Measurements from ENCODE around the gene TTLL8.

The TTLL8 gene

DNA sequence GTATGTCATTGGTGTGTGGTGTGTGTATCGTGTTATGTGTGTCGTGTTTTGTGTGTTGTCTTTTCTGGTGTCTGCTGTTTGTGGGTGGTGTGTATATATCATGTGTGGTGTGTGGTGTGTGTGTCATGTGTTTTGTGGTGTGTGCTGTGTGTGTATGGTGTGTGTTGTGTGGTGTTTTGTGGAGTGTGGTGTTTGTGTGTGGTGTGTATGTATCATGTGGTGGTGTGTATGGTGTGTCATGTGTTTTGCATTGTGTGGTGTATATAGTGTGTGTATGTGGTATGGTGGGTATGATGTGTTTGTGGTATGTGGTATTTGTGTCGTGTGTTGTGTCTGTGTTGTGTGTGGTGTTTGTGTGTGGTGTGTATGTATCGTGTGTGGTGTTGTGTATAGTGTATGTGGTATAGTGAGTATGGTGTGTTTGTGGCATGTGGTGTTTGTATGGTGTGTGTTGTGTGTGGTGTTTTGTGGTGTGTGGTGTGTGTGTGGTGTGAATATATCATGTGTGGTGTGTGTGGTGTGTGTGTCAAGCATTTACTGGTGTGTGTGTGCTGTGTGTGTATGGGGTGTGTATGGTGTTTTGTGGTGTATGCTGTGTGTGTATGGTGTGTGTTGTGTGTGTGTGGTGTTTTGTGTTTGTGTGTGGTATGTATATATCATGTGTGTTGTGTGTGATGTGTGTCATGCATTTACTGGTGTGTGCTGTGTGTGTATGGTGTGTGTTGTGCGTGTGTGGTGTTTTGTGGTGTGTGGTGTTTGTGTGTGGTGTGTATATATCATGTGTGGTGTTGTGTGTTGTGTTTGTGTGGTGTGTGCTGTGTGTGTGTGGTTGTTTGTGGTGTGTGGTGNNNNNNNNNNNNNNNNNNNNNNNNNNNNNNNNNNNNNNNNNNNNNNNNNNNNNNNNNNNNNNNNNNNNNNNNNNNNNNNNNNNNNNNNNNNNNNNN, 84.8 kb downstream of the TTLL8 start:
- no peak for TF ChIP-seq EZH2 (IDR thresholded peaks at IDR 0.05; ENCODE audit: borderline replicate concordance, low read length)
- TF ChIP-seq, protein P1, sequence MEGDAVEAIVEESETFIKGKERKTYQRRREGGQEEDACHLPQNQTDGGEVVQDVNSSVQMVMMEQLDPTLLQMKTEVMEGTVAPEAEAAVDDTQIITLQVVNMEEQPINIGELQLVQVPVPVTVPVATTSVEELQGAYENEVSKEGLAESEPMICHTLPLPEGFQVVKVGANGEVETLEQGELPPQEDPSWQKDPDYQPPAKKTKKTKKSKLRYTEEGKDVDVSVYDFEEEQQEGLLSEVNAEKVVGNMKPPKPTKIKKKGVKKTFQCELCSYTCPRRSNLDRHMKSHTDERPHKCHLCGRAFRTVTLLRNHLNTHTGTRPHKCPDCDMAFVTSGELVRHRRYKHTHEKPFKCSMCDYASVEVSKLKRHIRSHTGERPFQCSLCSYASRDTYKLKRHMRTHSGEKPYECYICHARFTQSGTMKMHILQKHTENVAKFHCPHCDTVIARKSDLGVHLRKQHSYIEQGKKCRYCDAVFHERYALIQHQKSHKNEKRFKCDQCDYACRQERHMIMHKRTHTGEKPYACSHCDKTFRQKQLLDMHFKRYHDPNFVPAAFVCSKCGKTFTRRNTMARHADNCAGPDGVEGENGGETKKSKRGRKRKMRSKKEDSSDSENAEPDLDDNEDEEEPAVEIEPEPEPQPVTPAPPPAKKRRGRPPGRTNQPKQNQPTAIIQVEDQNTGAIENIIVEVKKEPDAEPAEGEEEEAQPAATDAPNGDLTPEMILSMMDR (IDR thresholded peaks at IDR 0.05; ENCODE audit: low read length): no peak
- Histone ChIP-seq H3K36me3 (ENCODE audit: insufficient read depth, low read length) (no peaks in the 10 kb centered on the region), H3K9ac (ENCODE audit: low read length) (no peak overlapping the region), H3K79me2 (ENCODE audit: insufficient read depth, low read length) (no peaks in the 10 kb centered on the region), H3K4me3 (ENCODE audit: low read depth, low read length, poor library complexity, severe bottlenecking) (no peak overlapping the region), H3K9me2 (ENCODE audit: low read depth, low read length) (no peaks in the 10 kb centered on the region), H3K27ac (ENCODE audit: low read depth, low read length, poor library complexity, severe bottlenecking) (no peak overlapping the region), H3K4me2 (ENCODE audit: low read length) (no peak overlapping the region), H2AFZ (ENCODE audit: low read length) (no peak overlapping the region), H3F3A (ENCODE audit: insufficient read depth, low read length) (no peaks in the 10 kb centered on the region; the same call in 1 of the 2 replicates), H3K4me1 (ENCODE audit: insufficient read depth, low read length, severe bottlenecking) (peaks cover 28% of the 10 kb centered on the region), H3K9me3 (ENCODE audit: low read length) (no peaks in the 10 kb centered on the region), H4K20me1 (ENCODE audit: insufficient read depth, low read length) (no peaks in the 10 kb centered on the region), H3K27me3 (ENCODE audit: insufficient read depth, low read length) (no peaks in the 10 kb centered on the region)

DNA sequence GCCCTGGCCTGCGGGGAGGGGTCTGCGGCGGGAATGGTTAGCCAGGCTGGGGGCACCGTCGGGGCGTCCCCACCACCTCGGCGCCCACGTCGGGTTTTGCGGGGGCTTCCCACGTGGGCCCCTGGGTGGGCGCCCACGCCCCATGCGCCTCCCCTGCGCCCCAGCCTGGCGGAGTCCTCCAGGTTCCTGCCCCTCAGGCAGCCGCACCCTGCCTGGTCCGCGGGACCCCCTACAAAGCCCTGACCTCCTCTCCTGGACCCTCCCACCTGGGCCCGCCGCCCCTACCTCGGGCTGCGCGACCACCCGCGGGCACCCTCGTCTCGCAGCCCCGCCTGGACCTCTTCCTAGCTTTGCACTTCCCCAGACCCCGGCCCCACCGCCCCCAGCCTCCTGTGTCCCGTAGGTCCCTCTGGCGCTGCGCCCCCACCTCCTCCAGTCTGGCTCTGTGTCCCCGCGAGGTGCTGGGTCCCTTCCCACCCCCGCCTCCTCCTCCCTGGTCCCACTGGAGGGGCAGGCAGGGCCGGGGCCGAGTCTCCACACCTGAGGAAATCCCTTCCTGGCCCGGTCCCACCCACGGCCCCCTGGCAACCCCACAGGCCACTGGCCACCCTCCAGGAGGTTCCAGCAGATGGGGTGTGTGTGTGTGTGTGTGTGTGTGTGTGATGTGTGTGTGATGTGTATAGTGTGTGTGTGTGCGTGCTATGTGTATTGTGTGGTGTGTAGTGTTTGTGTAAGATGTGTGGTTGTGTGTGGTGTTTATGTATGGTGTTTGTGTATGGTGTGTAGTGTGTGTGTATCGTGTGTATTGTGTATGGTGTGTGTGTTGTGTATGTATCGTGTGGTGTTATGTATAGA, 85.7 kb downstream of the TTLL8 start:
- H3K4me2 ChIP-seq (ENCODE audit: low read length): no peak overlapping the region
- H3K4me1 ChIP-seq (ENCODE audit: insufficient read depth, low read length, severe bottlenecking): peaks cover 28% of the 10 kb centered on the region
- H3K27ac ChIP-seq (ENCODE audit: low read depth, low read length, poor library complexity, severe bottlenecking): no peak overlapping the region
- no peaks in the 10 kb centered on the region for H3K9me3 ChIP-seq (ENCODE audit: low read length)
- no peak overlapping the region for H2AFZ ChIP-seq (ENCODE audit: low read length)
- H4K20me1 ChIP-seq (ENCODE audit: insufficient read depth, low read length): no peaks in the 10 kb centered on the region
- H3F3A ChIP-seq (ENCODE audit: insufficient read depth, low read length): no peaks in the 10 kb centered on the region; the same call in 1 of the 2 replicates
- no peaks in the 10 kb centered on the region for H3K27me3 ChIP-seq (ENCODE audit: insufficient read depth, low read length)
- H3K36me3 ChIP-seq (ENCODE audit: insufficient read depth, low read length): no peaks in the 10 kb centered on the region
- H3K9me2 ChIP-seq (ENCODE audit: low read depth, low read length): no peaks in the 10 kb centered on the region
- no peak overlapping the region for H3K9ac ChIP-seq (ENCODE audit: low read length)
- TF ChIP-seq, protein P1 (IDR thresholded peaks at IDR 0.05; ENCODE audit: low read length): no peak
- TF ChIP-seq EZH2 (IDR thresholded peaks at IDR 0.05; ENCODE audit: borderline replicate concordance, low read length): no peak
- no peak overlapping the region for H3K4me3 ChIP-seq (ENCODE audit: low read depth, low read length, poor library complexity, severe bottlenecking)
- no peaks in the 10 kb centered on the region for H3K79me2 ChIP-seq (ENCODE audit: insufficient read depth, low read length)

DNA sequence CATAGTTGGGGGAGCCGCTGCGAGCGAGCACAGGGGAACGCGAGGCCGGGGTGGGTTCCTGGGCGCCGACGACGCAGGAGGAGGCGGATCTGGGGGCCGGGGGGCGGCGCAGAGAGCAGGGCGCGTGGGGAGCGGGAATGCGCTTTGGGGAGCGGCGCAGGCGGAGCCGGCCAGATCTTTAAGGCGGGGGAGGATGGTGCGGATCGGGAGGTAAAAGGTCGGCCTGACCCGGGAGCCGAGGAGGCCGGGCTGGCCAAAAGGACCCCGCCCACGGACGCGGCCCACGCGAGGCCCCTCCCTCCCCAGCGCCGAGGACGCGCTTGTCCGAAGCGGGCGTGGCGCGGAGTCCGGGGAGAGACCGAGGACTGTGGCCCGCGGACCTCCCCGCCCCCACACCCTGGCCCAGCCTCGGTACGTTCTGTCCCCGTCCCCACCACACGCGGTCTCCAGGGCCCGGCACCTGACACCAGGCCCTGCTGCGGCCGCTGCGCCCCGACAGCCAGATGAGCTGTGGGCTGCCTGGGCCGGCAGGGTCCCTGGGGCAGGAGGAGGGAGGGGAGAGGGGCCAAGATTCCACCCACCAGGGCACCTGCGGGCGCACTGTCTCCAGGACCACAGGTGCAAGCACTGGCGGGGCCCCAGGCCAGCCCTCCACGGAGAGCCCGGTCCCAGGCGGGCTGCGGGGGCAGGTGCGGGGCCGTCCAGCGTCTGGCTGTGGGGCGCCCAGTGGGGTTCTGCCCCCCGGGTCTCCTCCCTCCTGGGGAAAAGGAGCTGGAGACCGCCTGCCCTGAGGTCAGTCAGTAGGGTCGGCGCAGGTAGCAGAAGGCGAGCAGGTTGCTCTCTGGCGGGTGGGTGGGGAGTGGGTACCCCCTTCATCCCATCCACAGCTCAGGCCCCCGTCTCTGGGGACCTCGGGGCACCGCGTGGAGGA, 86.6 kb downstream of the TTLL8 start:
- Histone ChIP-seq H3K79me2 (ENCODE audit: insufficient read depth, low read length) (no peaks in the 10 kb centered on the region), H3K4me3 (ENCODE audit: low read depth, low read length, poor library complexity, severe bottlenecking) (peak overlapping the region; percentile 51), H3K9ac (ENCODE audit: low read length) (peak overlapping the region; percentile 54), H3K9me3 (ENCODE audit: low read length) (no peaks in the 10 kb centered on the region), H3K36me3 (ENCODE audit: insufficient read depth, low read length) (no peaks in the 10 kb centered on the region), H2AFZ (ENCODE audit: low read length) (no peak overlapping the region), H3K9me2 (ENCODE audit: low read depth, low read length) (no peaks in the 10 kb centered on the region), H3K4me1 (ENCODE audit: insufficient read depth, low read length, severe bottlenecking) (peaks cover 25% of the 10 kb centered on the region), H3K4me2 (ENCODE audit: low read length) (peak overlapping the region; percentile 72), H3K27ac (ENCODE audit: low read depth, low read length, poor library complexity, severe bottlenecking) (no peak overlapping the region), H3K27me3 (ENCODE audit: insufficient read depth, low read length) (no peaks in the 10 kb centered on the region), H3F3A (ENCODE audit: insufficient read depth, low read length) (no peaks in the 10 kb centered on the region), H4K20me1 (ENCODE audit: insufficient read depth, low read length) (no peaks in the 10 kb centered on the region)
- no peak for TF ChIP-seq EZH2 (IDR thresholded peaks at IDR 0.05; ENCODE audit: borderline replicate concordance, low read length)
- TF ChIP-seq, protein P1 (IDR thresholded peaks at IDR 0.05; ENCODE audit: low read length): no peak

Data from OCI-LY1 (cell line).